IMR-90 (cell line): ENCODE results near the gene JAKMIP2. TPM values are rescaled to one million over a fixed set of nuclear protein-coding genes. Genes with fewer than 3 reads are reported as not detected.

Source experiments
- ATAC-seq: fragments of 200-7000 bp; cut with Tn5 transposase; 2 replicates; pipeline ENCODE4 v1.9.1; 2020; ENCODE audit warnings: low read depth, mild to moderate bottlenecking, moderate library complexity
- BruUV-seq: library from RNA; stranded (reverse); fragments of 400-500 nt; replicated peaks from 2 replicates; lab custom pipeline; 2021; lab: Mats Ljungman, UMichigan
- CTCF ChIA-PET: fragments of 300-600 bp; formaldehyde crosslinking; extraction: SDS; loops from one replicate; lab custom pipeline; 2021; ENCODE audit warnings: antibody characterized with exemption; lab: Yijun Ruan, JAX
- POLR2A ChIA-PET: fragments of 300-600 bp; sonication (Branson Sonifier 250); formaldehyde crosslinking; loops from one replicate; lab custom pipeline; 2022; ENCODE audit warnings: antibody characterized with exemption; ENCODE audit not compliant: unreplicated experiment; lab: Charles Lee
- DNase-seq: peaks from one replicate; pipeline ENCODE4 v3.0.0; 2013
- H2AFZ ChIP-seq: replicated peaks from 2 replicates; pipeline ENCODE3; 2013; ENCODE audit warnings: low read length, mild to moderate bottlenecking; ENCODE audit not compliant: poor library complexity
- H2AK5ac ChIP-seq: 2 replicates; pipeline ENCODE4 v1.6.1; 2013; ENCODE audit warnings: low read depth, low read length, inconsistent platforms
- H2AK9ac ChIP-seq: replicated peaks from 2 replicates; pipeline ENCODE3; 2013; ENCODE audit warnings: mild to moderate bottlenecking, low read depth, low read length, moderate library complexity; ENCODE audit not compliant: poor library complexity
- H2BK120ac ChIP-seq: 2 replicates; pipeline ENCODE4 v1.6.1; 2013; ENCODE audit warnings: low read depth, low read length, inconsistent platforms
- H2BK15ac ChIP-seq: 3 replicates; pipeline ENCODE4 v1.6.1; 2013; ENCODE audit warnings: low read depth, low read length, inconsistent platforms
- H2BK20ac ChIP-seq: 2 replicates; pipeline ENCODE4 v1.6.1; 2013; ENCODE audit warnings: low read depth, mild to moderate bottlenecking, inconsistent platforms, low read length, moderate library complexity
- H2BK5ac ChIP-seq: 2 replicates; pipeline ENCODE4 v1.6.1; 2013; ENCODE audit warnings: mild to moderate bottlenecking, low read depth, low read length, inconsistent platforms; ENCODE audit not compliant: poor library complexity, severe bottlenecking
- H3K14ac ChIP-seq: replicated peaks from 2 replicates; pipeline ENCODE4 v1.6.1; 2013; ENCODE audit warnings: low read depth, low read length, inconsistent platforms
- H3K18ac ChIP-seq: 2 replicates; pipeline ENCODE4 v1.6.1; 2013; ENCODE audit warnings: low read depth, low read length, control low read depth
- H3K23ac ChIP-seq: 2 replicates; pipeline ENCODE4 v1.6.1; 2013; ENCODE audit warnings: low read depth, low read length, inconsistent platforms
- H3K27ac ChIP-seq: 2 replicates; pipeline ENCODE4 v1.5.1; 2013; ENCODE audit warnings: mild to moderate bottlenecking, control low read depth, low read length; ENCODE audit not compliant: insufficient read depth
- H3K27me3 ChIP-seq: 2 replicates; pipeline ENCODE4 v1.6.1; 2013; ENCODE audit warnings: low read length; ENCODE audit not compliant: control insufficient read depth, insufficient read depth
- H3K36me3 ChIP-seq: 2 replicates; pipeline ENCODE4 v1.6.1; 2013; ENCODE audit warnings: low read length, mixed read lengths; ENCODE audit not compliant: control insufficient read depth, insufficient read depth
- H3K4ac ChIP-seq: 2 replicates; pipeline ENCODE4 v1.6.1; 2013; ENCODE audit warnings: low read depth, low read length, inconsistent platforms
- H3K4me1 ChIP-seq: 2 replicates; pipeline ENCODE4 v1.6.1; 2013; ENCODE audit warnings: low read length, mixed read lengths; ENCODE audit not compliant: control insufficient read depth, insufficient read depth
- H3K4me2 ChIP-seq: 2 replicates; pipeline ENCODE4 v1.6.1; 2013; ENCODE audit warnings: low read depth, mild to moderate bottlenecking, control low read depth, low read length, moderate library complexity
- H3K4me3 ChIP-seq: 2 replicates; pipeline ENCODE4 v1.5.1; 2013; ENCODE audit warnings: low read depth, mild to moderate bottlenecking, control low read depth, low read length, moderate library complexity; ENCODE audit not compliant: insufficient read depth
- H3K56ac ChIP-seq: 2 replicates; pipeline ENCODE4 v1.6.1; 2013; ENCODE audit warnings: low read length, inconsistent platforms; ENCODE audit not compliant: insufficient read depth; ENCODE audit errors: extremely low read depth
- H3K79me1 ChIP-seq, 2 experiments: 2 replicates each; pipeline ENCODE4 v1.6.1; 2013; ENCODE audit warnings: low read length in 2 of 2, inconsistent platforms in 1 of 2, low read depth in 1 of 2
- H3K9ac ChIP-seq: 2 replicates; pipeline ENCODE4 v1.6.1; 2013; ENCODE audit warnings: low read depth, low read length, control low read depth
- H3K9me1 ChIP-seq: 2 replicates; pipeline ENCODE4 v1.6.1; 2013; ENCODE audit warnings: low read length, inconsistent platforms; ENCODE audit not compliant: insufficient read depth
- H3K9me3 ChIP-seq: 2 replicates; pipeline ENCODE4 v1.6.1; 2013; ENCODE audit warnings: low read length; ENCODE audit not compliant: control insufficient read depth, insufficient read depth
- H4K20me1 ChIP-seq: 2 replicates; pipeline ENCODE4 v1.6.1; 2013; ENCODE audit warnings: low read length, inconsistent platforms; ENCODE audit not compliant: insufficient read depth
- H4K5ac ChIP-seq: 2 replicates; pipeline ENCODE4 v1.6.1; 2013; ENCODE audit warnings: mild to moderate bottlenecking, low read depth, low read length, control low read depth
- H4K8ac ChIP-seq, 2 experiments: 2 replicates each; pipeline ENCODE4 v1.6.1; 2013; ENCODE audit warnings: low read depth in 2 of 2, low read length in 2 of 2, control low read depth in 1 of 2, inconsistent platforms in 1 of 2
- H4K91ac ChIP-seq: 2 replicates; pipeline ENCODE4 v1.6.1; 2013; ENCODE audit warnings: low read depth, low read length, inconsistent platforms; ENCODE audit not compliant: insufficient read depth
- CTCF ChIP-seq: conservative IDR thresholded peaks from 2 replicates; pipeline ENCODE4 v1.5.1; 2012; ENCODE audit warnings: mild to moderate bottlenecking, low read depth, low read length, improper control_type of control experiment
- ELK1 ChIP-seq: fragments of 150-350 bp; IDR thresholded peaks from 2 replicates; pipeline ENCODE4 v1.6.1; 2016; ENCODE audit warnings: low read depth, mild to moderate bottlenecking, low read length, moderate library complexity, borderline replicate concordance
- FOS ChIP-seq: fragments of 150-350 bp; IDR thresholded peaks from 2 replicates; pipeline ENCODE4 v1.6.1; 2016; ENCODE audit warnings: low read depth, low read length
- MAFK ChIP-seq: IDR thresholded peaks from 2 replicates; pipeline ENCODE4 v1.6.1; 2012; ENCODE audit warnings: low read depth, low read length, improper control_type of control experiment
- POLR2A ChIP-seq: IDR thresholded peaks from 2 replicates; pipeline ENCODE4 v1.6.1; 2012; ENCODE audit warnings: mild to moderate bottlenecking, low read depth, low read length
- RCOR1 ChIP-seq: IDR thresholded peaks from 2 replicates; pipeline ENCODE4 v1.6.1; 2012; ENCODE audit warnings: mild to moderate bottlenecking, low read length, improper control_type of control experiment; ENCODE audit not compliant: insufficient replicate concordance
- RFX5 ChIP-seq: IDR thresholded peaks from 2 replicates; pipeline ENCODE4 v1.8.0; 2012; ENCODE audit warnings: low read depth, mild to moderate bottlenecking, low read length, moderate library complexity
- SMC3 ChIP-seq: fragments of 150-350 bp; IDR thresholded peaks from 2 replicates; pipeline ENCODE4 v1.6.1; 2016; ENCODE audit warnings: low read depth, mild to moderate bottlenecking, antibody characterized with exemption, low read length, moderate library complexity
- WGBS, 2 experiments: methylation state at CpG; one replicate each; pipeline versions ENCODE4 v1.1.5 to v1.1.7; 2013; ENCODE audit warnings: missing lambda C conversion rate in 2 of 2; ENCODE audit not compliant: insufficient read length in 1 of 2; ENCODE audit errors: extremely low coverage in 2 of 2; 5-methylcytosine and 5-hydroxymethylcytosine counted together
- dilution Hi-C: fragments of 300-500 bp; cut with HindIII; formaldehyde crosslinking; loops from one replicate; pipeline ENCODE4 v1.14.3; 2018; ENCODE audit warnings: low sequenced_read_pairs; ENCODE audit not compliant: unreplicated experiment
- in situ Hi-C: fragments of 300-500 bp; cut with MboI; formaldehyde crosslinking; loops from 3 replicates; pipeline ENCODE4 v1.14.3; 2019; ENCODE audit warnings: low sequenced_read_pairs, inconsistent platforms, mixed read lengths
- intact Hi-C: fragments of 100-400 bp; cut with micrococcal nuclease; formaldehyde crosslinking; loops from 2 replicates; pipeline ENCODE4 v1.10.0; 2022
- polyA plus RNA-seq, 3 experiments: library from polyadenylated mRNA; depleted of rRNA; stranded (reverse); fragments of >200 nt; gene quantifications; 2 replicates each; pipeline ENCODE4 v1.2.3, GENCODE V29; 2012; ENCODE audit warnings: low replicate concordance in 1 of 3
- total RNA-seq: library from RNA; depleted of rRNA; stranded (reverse); fragments of >200 nt; gene quantifications from 2 replicates; pipeline ENCODE4 v1.2.3, GENCODE V29; 2012
- TF ChIP-seq, protein P1 (sequence below): fragments of 150-350 bp; IDR thresholded peaks from 2 replicates; pipeline ENCODE4 v1.6.1; 2017; ENCODE audit warnings: mild to moderate bottlenecking, antibody characterized with exemption, low read length, low read depth

The JAKMIP2 gene
- total and polyA plus RNA-seq, 2 of the 4 experiments (the other 2 are of a cell fraction), result under 0.01 TPM; not detected in 1

DNA sequence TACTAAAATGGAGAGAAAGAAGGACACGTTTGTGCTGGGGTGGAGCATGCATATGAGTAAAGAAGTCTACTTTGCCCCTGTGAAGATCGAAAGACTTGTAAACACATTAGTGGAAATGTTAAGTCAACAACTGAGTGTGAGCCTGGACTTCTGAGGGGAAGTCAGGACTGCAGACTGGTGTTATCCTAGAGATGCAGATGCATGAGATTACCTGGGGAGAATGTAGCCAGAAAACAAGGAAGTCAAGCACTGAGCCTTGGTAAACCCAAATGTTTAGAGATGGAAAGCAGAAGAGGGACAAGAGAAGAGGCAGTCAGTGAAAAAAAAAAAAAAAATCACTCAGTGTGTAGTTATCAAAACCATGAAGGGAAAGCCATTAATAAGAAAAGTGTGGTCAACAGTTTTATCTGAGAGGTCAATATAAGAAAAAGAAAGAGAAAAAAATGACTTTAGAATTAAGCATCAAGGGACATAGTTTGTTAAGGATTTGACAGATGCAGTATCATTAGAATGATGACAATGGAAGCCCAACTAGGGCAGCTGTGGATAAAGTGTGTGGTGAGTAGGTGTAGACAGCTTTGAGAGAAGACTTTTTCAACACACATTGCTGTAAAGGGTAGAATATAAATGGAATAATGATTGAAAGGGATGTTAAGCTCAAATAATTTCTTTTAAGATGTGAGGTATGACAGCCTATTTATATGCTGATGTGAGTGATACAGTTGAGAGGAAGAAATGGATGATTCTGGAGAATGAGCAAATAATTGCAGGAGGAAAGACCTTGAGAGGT lies 22.2 kb downstream of the JAKMIP2 start:
- Histone ChIP-seq H3K36me3 (no peaks in the 10 kb centered on the region), H3K4me1 (no peaks in the 10 kb centered on the region), H3K14ac (no peak overlapping the region), H2AK9ac (no peak overlapping the region), H2BK120ac (no peak overlapping the region), H4K8ac (no peak overlapping the region), H3K27ac (no peak overlapping the region), H2BK5ac (no peak overlapping the region), H2AFZ (no peak overlapping the region), H4K5ac (no peak overlapping the region), H3K4me3 (no peak overlapping the region), H3K9ac (no peak overlapping the region), H2BK20ac (no peak overlapping the region), H3K18ac (no peak overlapping the region), H4K20me1 (no peaks in the 10 kb centered on the region), H2AK5ac (no peak overlapping the region), H4K91ac (no peak overlapping the region), H3K9me3 (no peaks in the 10 kb centered on the region), H3K9me1 (no peaks in the 10 kb centered on the region), H2BK15ac (no peak overlapping the region), H3K4me2 (no peak overlapping the region), H3K79me1 (no peaks in the 10 kb centered on the region), H3K4ac (no peak overlapping the region), H3K23ac (no peak overlapping the region), H3K56ac (no peak overlapping the region), H3K27me3 (no peaks in the 10 kb centered on the region)
- intact Hi-C loops, result no loop called here
- BruUV-seq, result no TSS peak
- dilution Hi-C loops, result no loop called here
- in situ Hi-C loops, result no loop called here
- ATAC-seq, result no peak
- TF ChIP-seq RFX5 (no peak), ELK1 (no peak), SMC3 (no peak), MAFK (no peak), POLR2A (no peak), FOS (no peak), CTCF (no peak), RCOR1 (no peak)
- TF ChIP-seq, protein P1, sequence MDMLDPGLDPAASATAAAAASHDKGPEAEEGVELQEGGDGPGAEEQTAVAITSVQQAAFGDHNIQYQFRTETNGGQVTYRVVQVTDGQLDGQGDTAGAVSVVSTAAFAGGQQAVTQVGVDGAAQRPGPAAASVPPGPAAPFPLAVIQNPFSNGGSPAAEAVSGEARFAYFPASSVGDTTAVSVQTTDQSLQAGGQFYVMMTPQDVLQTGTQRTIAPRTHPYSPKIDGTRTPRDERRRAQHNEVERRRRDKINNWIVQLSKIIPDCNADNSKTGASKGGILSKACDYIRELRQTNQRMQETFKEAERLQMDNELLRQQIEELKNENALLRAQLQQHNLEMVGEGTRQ, result no peak
- CTCF ChIA-PET, result no interaction called here
- POLR2A ChIA-PET, result no interaction called here
- 27% methylated on average over 2 of the region's 2 CpGs; no CpG with 5 or more reads in 1 of the 2 experiments for WGBS, 2 experiments
- DNase-seq, result no peak
